A673 (cell line): ENCODE data around the gene SMIM41. TPM values are rescaled to one million over a fixed set of nuclear protein-coding genes. Genes with fewer than 3 reads are reported as not detected.
A peak's percentile ranks its signal among the peaks of the same experiment; 100 is the strongest.

ENCODE experiments used
- BruUV-seq: library from RNA; stranded (reverse); fragments of 400-500 nt; replicated peaks from 2 replicates; lab custom pipeline; 2021; lab: Mats Ljungman, UMichigan
- CTCF ChIA-PET: fragments of 300-600 bp; sonication (Branson Sonifier 250); formaldehyde crosslinking; loops from one replicate; lab custom pipeline; 2022; ENCODE audit warnings: antibody characterized with exemption; lab: Charles Lee
- POLR2A ChIA-PET: fragments of 300-600 bp; sonication (Branson Sonifier 250); formaldehyde crosslinking; loops from one replicate; lab custom pipeline; 2022; ENCODE audit warnings: antibody characterized with exemption; ENCODE audit not compliant: low non-redundant PET; lab: Charles Lee
- DNase-seq: peaks from one replicate; pipeline ENCODE4 v3.0.0-alpha.2; 2015; ENCODE audit warnings: low spot score
- H3K27ac ChIP-seq: fragments of 200-600 bp; sonication (generic); 2 replicates; pipeline ENCODE4 v1.5.1; 2016; ENCODE audit warnings: mixed run types, low read depth, mild to moderate bottlenecking, mixed read lengths, antibody characterized with exemption, low read length; ENCODE audit not compliant: poor library complexity, severe bottlenecking
- H3K27me3 ChIP-seq: fragments of 200-600 bp; sonication (generic); replicated peaks from 2 replicates; pipeline ENCODE4 v1.6.1; 2017; ENCODE audit warnings: mixed run types, low read depth, mild to moderate bottlenecking, mixed read lengths, antibody characterized with exemption, low read length; ENCODE audit not compliant: insufficient read depth, poor library complexity
- H3K36me3 ChIP-seq: fragments of 200-600 bp; sonication (generic); 2 replicates; pipeline ENCODE4 v1.6.1; 2016; ENCODE audit warnings: mixed run types, mild to moderate bottlenecking, mixed read lengths, antibody characterized with exemption, low read length; ENCODE audit not compliant: insufficient read depth, poor library complexity, severe bottlenecking
- H3K4me1 ChIP-seq: fragments of 200-600 bp; sonication (generic); 2 replicates; pipeline ENCODE4 v1.6.1; 2017; ENCODE audit warnings: mixed run types, mild to moderate bottlenecking, mixed read lengths, antibody characterized with exemption, low read length; ENCODE audit not compliant: insufficient read depth, poor library complexity, severe bottlenecking
- H3K4me3 ChIP-seq: fragments of 200-600 bp; sonication (generic); 2 replicates; pipeline ENCODE4 v1.5.1; 2016; ENCODE audit warnings: low read depth, mixed run types, mild to moderate bottlenecking, mixed read lengths, low read length; ENCODE audit not compliant: poor library complexity, severe bottlenecking
- H3K9me3 ChIP-seq: fragments of 200-600 bp; sonication (generic); 2 replicates; pipeline ENCODE4 v1.6.1; 2016; ENCODE audit warnings: mixed run types, low read depth, mild to moderate bottlenecking, mixed read lengths, antibody characterized with exemption, low read length; ENCODE audit not compliant: poor library complexity, severe bottlenecking
- EZH2 ChIP-seq: fragments of 200-600 bp; sonication (generic); IDR thresholded peaks from 2 replicates; pipeline ENCODE4 v1.6.1; 2017; ENCODE audit warnings: borderline replicate concordance, low read depth, mild to moderate bottlenecking, mixed read lengths, antibody characterized with exemption, low read length; ENCODE audit not compliant: poor library complexity, severe bottlenecking
- intact Hi-C: fragments of 100-400 bp; cut with micrococcal nuclease; formaldehyde crosslinking; loops from one replicate; pipeline ENCODE4 v1.10.0; 2022; ENCODE audit not compliant: unreplicated experiment
- total RNA-seq: library from RNA; stranded (reverse); gene quantifications from 2 replicates; pipeline ENCODE4 v1.2.3, GENCODE V29; 2021
- TF ChIP-seq, protein P1 (sequence below): fragments of 300-800, 200-600 bp; sonication (generic); conservative IDR thresholded peaks from 2 replicates; pipeline ENCODE4 v1.5.1; 2017; ENCODE audit warnings: low read depth, mild to moderate bottlenecking, antibody characterized with exemption, low read length, moderate library complexity, mixed read lengths

Gene SMIM41
- total RNA-seq, 1 experiment from 2014 or later: 0.24 TPM

DNA sequence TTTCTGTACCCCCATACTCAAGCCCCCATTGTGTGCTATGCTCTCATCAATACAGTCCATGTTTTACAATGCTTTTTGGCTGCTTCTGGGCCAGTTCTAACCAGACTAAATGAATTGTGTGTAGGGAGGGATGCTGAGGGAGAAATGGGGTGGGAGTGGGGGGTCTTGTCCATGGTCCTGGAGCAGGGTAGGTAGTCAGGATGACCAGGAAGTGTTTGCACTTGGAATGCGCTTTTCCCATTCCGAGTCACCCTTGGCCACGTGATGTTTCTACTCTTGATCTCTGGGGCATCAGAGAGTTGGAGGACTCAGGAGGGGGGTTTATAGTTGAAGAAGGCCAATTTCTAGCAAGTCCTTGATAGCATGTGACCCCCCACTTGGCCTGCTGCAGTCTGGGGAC, 1.2 kb upstream of the SMIM41 start:
- Histone ChIP-seq H3K4me1 (peaks cover 23% of the 10 kb centered on the region), H3K4me3 (no peak overlapping the region), H3K27ac (no peak overlapping the region), H3K9me3 (no peaks in the 10 kb centered on the region), H3K36me3 (peaks cover 33% of the 10 kb centered on the region), H3K27me3 (no peaks in the 10 kb centered on the region)
- CTCF ChIA-PET: no interaction called here
- no peak for DNase-seq
- BruUV-seq: no TSS peak
- intact Hi-C loops: no loop called here
- POLR2A ChIA-PET: no interaction called here
- TF ChIP-seq, protein P1, sequence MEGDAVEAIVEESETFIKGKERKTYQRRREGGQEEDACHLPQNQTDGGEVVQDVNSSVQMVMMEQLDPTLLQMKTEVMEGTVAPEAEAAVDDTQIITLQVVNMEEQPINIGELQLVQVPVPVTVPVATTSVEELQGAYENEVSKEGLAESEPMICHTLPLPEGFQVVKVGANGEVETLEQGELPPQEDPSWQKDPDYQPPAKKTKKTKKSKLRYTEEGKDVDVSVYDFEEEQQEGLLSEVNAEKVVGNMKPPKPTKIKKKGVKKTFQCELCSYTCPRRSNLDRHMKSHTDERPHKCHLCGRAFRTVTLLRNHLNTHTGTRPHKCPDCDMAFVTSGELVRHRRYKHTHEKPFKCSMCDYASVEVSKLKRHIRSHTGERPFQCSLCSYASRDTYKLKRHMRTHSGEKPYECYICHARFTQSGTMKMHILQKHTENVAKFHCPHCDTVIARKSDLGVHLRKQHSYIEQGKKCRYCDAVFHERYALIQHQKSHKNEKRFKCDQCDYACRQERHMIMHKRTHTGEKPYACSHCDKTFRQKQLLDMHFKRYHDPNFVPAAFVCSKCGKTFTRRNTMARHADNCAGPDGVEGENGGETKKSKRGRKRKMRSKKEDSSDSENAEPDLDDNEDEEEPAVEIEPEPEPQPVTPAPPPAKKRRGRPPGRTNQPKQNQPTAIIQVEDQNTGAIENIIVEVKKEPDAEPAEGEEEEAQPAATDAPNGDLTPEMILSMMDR: no peak
- no peak for TF ChIP-seq EZH2

DNA sequence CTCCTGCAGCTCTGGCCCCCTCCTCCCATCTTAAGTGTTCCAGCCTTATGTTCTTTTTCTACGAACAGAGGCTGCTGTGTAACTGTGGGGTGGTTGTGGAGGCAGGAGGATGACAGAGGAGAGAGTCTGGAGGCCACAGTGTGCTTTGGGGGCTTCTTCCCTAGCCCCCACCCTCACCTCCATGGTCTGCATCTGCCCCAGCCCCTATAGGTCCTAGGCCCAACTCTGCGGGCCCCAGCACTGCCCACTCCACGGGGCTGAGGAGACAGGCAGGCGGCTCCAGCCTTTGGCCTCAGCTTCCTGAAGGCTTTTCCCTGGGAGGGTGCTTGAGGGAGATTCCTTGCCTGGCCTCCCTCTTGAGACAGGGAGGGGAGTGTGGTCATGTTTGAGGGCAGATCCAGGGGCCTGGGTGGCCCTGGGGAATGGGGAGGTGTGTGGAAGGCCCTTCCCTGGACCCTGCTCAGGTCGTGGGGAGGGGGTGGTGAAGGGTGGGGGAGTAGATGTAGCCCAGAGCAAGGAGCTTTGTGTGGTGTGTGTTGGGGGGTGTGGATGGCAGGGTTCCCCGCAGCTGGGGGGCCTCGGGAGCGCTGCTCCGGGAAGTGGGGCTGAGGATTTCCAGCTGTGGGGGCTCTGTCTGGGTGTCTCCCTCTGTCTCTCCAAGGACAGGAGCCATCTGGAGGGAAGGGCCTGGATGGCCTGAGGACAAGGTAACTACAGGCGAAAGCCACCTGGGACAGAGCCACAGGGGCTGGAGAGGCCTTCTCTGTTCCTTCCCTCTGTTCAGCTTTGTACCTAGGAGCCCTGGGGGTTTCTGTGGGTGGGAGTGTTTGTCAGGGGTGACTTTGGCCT, 1.1 kb downstream of the SMIM41 start:
- no TSS peak for BruUV-seq
- H3K27ac ChIP-seq: peak overlapping the region; percentile 42
- H3K36me3 ChIP-seq: peaks cover 18% of the 10 kb centered on the region
- ChIA-PET CTCF (interaction anchor here (0.8 to 4.7 kb wide), 2 partner anchors 55 to 57 kb away, joined by 3 to 46 read pairs; no protein-coding TSS in a partner anchor), POLR2A (interaction anchor here (0.5 kb wide), 1 partner anchor 926 kb away, joined by 5 read pairs; the partner anchor contains the start of gene EIF4B)
- intact Hi-C loops: no loop called here
- DNase-seq: no peak
- no peak overlapping the region for H3K4me3 ChIP-seq
- no peaks in the 10 kb centered on the region for H3K9me3 ChIP-seq
- no peaks in the 10 kb centered on the region for H3K27me3 ChIP-seq
- TF ChIP-seq EZH2: no peak
- TF ChIP-seq, protein P1: no peak
- H3K4me1 ChIP-seq: peaks cover 24% of the 10 kb centered on the region

DNA sequence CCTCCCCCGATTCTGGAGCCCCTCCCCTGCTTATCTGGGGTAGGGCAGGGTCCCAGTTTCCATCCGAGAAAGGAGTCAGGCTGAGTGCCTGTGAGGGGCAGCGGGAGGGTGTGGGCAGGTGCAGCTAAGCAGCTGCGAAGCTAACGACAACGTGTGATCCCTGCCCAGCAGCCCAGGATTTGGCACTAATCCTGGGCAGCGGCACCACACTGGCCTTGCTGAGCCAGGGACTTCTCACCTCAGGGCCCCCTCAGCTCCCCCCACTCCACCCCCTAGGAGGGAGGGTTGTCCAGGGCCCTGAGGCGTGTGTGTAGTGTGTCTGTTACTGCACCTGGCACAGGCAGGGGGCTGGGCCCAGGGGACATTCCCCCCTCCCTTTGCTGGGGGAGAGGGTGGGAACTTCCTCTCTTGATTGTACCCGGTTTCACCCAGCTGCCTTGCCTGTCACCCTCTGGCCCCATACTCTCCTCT, 1.8 kb downstream of the SMIM41 start:
- Histone ChIP-seq H3K4me1 (peaks cover 24% of the 10 kb centered on the region), H3K4me3 (no peak overlapping the region), H3K27me3 (no peaks in the 10 kb centered on the region), H3K27ac (peak overlapping the region; percentile 42), H3K36me3 (peaks cover 14% of the 10 kb centered on the region), H3K9me3 (no peaks in the 10 kb centered on the region)
- no peak for TF ChIP-seq EZH2
- TF ChIP-seq, protein P1: no peak
- ChIA-PET POLR2A (interaction anchor here (0.5 kb wide), 1 partner anchor 925 kb away, joined by 5 read pairs; the partner anchor contains the start of gene EIF4B), CTCF (interaction anchor here (4.7 kb wide), 1 partner anchor 56 kb away, joined by 46 read pairs; no protein-coding TSS in a partner anchor)
- intact Hi-C loops: no loop called here
- DNase-seq: no peak
- BruUV-seq: no TSS peak
